ENCODE data around the gene CCDC178.

GRCh38 chr18:33154049-33154448 is 286.5 kb downstream of the CCDC178 start:
- TF ChIP-seq HDGF (IDR thresholded peaks at IDR 0.05; ENCODE audit: borderline replicate concordance) (no peak), CTBP1 (IDR thresholded peaks at IDR 0.05; ENCODE audit: borderline replicate concordance) (no peak), L3MBTL2 (conservative IDR thresholded peaks at IDR 0.05) (no peak), ARNT (IDR thresholded peaks at IDR 0.05) (no peak)

Measured in HEK293T (cell line).